OCI-LY7 (cell line): ENCODE results near the gene SLC1A4. TPM values are rescaled to one million over a fixed set of nuclear protein-coding genes. Genes with fewer than 3 reads are reported as not detected.
"Not testable (repeated sequence)": the region's sequence is repeated elsewhere in the genome, so short reads cannot be mapped to it uniquely, and the experiment has no call there.

ENCODE experiments used
- BruUV-seq: library from RNA; stranded (reverse); fragments of 400-500 nt; replicated peaks from 2 replicates; lab custom pipeline; 2021; lab: Mats Ljungman, UMichigan
- CTCF ChIA-PET: fragments of 300-600 bp; sonication (Branson Sonifier 250); formaldehyde crosslinking; loops from one replicate; lab custom pipeline; 2022; ENCODE audit warnings: antibody characterized with exemption; ENCODE audit not compliant: unreplicated experiment; lab: Charles Lee
- POLR2A ChIA-PET: fragments of 300-600 bp; sonication (Branson Sonifier 250); formaldehyde crosslinking; loops from one replicate; lab custom pipeline; 2022; ENCODE audit warnings: antibody characterized with exemption; lab: Charles Lee
- DNase-seq: peaks from one replicate; pipeline ENCODE4 v3.0.0-alpha.2; 2015; ENCODE audit warnings: low spot score
- H2AFZ ChIP-seq: fragments of 200-600 bp; sonication (generic), shearing (Covaris generic); 2 replicates; pipeline ENCODE4 v1.6.1; 2014; ENCODE audit warnings: mild to moderate bottlenecking, antibody characterized with exemption, low read length, moderate library complexity
- H3K27ac ChIP-seq: fragments of 200-600 bp; sonication (generic); 2 replicates; pipeline ENCODE4 v1.5.1; 2014; ENCODE audit warnings: mixed run types, low read depth, mild to moderate bottlenecking, moderate library complexity, low read length, inconsistent platforms; ENCODE audit not compliant: poor library complexity, severe bottlenecking
- H3K36me3 ChIP-seq: fragments of 200-600 bp; sonication (generic); 2 replicates; pipeline ENCODE4 v1.6.1; 2014; ENCODE audit warnings: mild to moderate bottlenecking, antibody characterized with exemption, low read length, moderate library complexity, mixed read lengths; ENCODE audit not compliant: insufficient read depth
- H3K4me1 ChIP-seq: fragments of 200-600 bp; sonication (generic); 2 replicates; pipeline ENCODE4 v1.5.1; 2014; ENCODE audit warnings: mild to moderate bottlenecking, low read length; ENCODE audit not compliant: insufficient read depth, poor library complexity, severe bottlenecking
- H3K4me2 ChIP-seq: fragments of 200-600 bp; sonication (generic); 2 replicates; pipeline ENCODE4 v1.6.1; 2014; ENCODE audit warnings: mild to moderate bottlenecking, low read length
- H3K4me3 ChIP-seq: fragments of 200-600 bp; sonication (generic); 2 replicates; pipeline ENCODE4 v1.5.1; 2014; ENCODE audit warnings: mild to moderate bottlenecking, low read depth, low read length; ENCODE audit not compliant: poor library complexity, severe bottlenecking
- H3K79me2 ChIP-seq: fragments of 200-600 bp; sonication (generic); 2 replicates; pipeline ENCODE4 v1.6.1; 2016; ENCODE audit warnings: low read depth, mild to moderate bottlenecking, low read length, moderate library complexity, mixed read lengths; ENCODE audit not compliant: insufficient read depth
- H3K9me2 ChIP-seq: fragments of 200-600 bp; sonication (generic); 2 replicates; pipeline ENCODE4 v1.6.1; 2016; ENCODE audit warnings: mild to moderate bottlenecking, low read length, mixed read lengths; ENCODE audit not compliant: insufficient read depth
- H3K9me3 ChIP-seq: fragments of 200-600 bp; sonication (generic); 2 replicates; pipeline ENCODE4 v1.6.1; 2014; ENCODE audit warnings: mild to moderate bottlenecking, mixed run types, low read length, mixed read lengths
- H4K20me1 ChIP-seq: fragments of 200-600 bp; sonication (generic); 2 replicates; pipeline ENCODE4 v1.6.1; 2014; ENCODE audit warnings: mild to moderate bottlenecking, antibody characterized with exemption, low read length, moderate library complexity, mixed read lengths; ENCODE audit not compliant: insufficient read depth
- CTCF ChIP-seq: fragments of 200-600 bp; sonication (generic); conservative IDR thresholded peaks from 2 replicates; pipeline ENCODE4 v1.5.1; 2014; ENCODE audit warnings: mild to moderate bottlenecking, antibody characterized with exemption, low read length, moderate library complexity, mixed read lengths
- EZH2phosphoT487 ChIP-seq: fragments of 200-600 bp; sonication (generic); IDR thresholded peaks from 2 replicates; pipeline ENCODE4 v1.6.1; 2018; ENCODE audit warnings: low read depth, borderline replicate concordance, mild to moderate bottlenecking, mixed run types, antibody characterized with exemption, low read length, moderate library complexity, mixed read lengths
- intact Hi-C: fragments of 100-400 bp; cut with micrococcal nuclease; formaldehyde crosslinking; loops from one replicate; pipeline ENCODE4 v1.10.0; 2022; ENCODE audit not compliant: unreplicated experiment
- total RNA-seq, 2 experiments: library from RNA; depleted of rRNA in 1 of 2; stranded (reverse); fragments of >200 nt in 1 of 2; shearing (Covaris generic) in 1 of 2; gene quantifications; 2 replicates each; pipeline ENCODE4 v1.2.3, GENCODE V29; 2014 to 2022

Gene SLC1A4
- total RNA-seq, 2 experiments from 2014 or later, result 17.2 to 31.1 TPM

- no peak overlapping the region for H3K4me3 ChIP-seq
- ChIA-PET CTCF (no interaction called here), POLR2A (no interaction called here)
- no peaks in the 10 kb centered on the region for H3K4me1 ChIP-seq
- no peaks in the 10 kb centered on the region for H3K9me2 ChIP-seq
- H3K9me3 ChIP-seq, result no peaks in the 10 kb centered on the region
- no peak overlapping the region for H3K4me2 ChIP-seq
- H3K27ac ChIP-seq, result no peak overlapping the region
- H4K20me1 ChIP-seq, result no peaks in the 10 kb centered on the region
- no peak for DNase-seq
- H2AFZ ChIP-seq, result no peak overlapping the region
- no TSS peak for BruUV-seq
- peaks cover 11% of the 10 kb centered on the region for H3K36me3 ChIP-seq
- no peaks in the 10 kb centered on the region for H3K79me2 ChIP-seq
- intact Hi-C loops, result no loop called here
- no peak for TF ChIP-seq CTCF
Measured at GRCh38 chr2:65000644-65001043, 11.4 kb downstream of the SLC1A4 start.

GRCh38 chr2:65003037-65003436 lies 13.8 kb downstream of the SLC1A4 start:
- CTCF ChIA-PET, result no interaction called here
- Histone ChIP-seq H2AFZ (no peak overlapping the region), H3K79me2 (no peaks in the 10 kb centered on the region), H3K4me1 (no peaks in the 10 kb centered on the region), H3K4me3 (no peak overlapping the region), H3K27ac (no peak overlapping the region), H3K36me3 (peaks cover 15% of the 10 kb centered on the region), H4K20me1 (no peaks in the 10 kb centered on the region), H3K9me3 (no peaks in the 10 kb centered on the region), H3K4me2 (no peak overlapping the region), H3K9me2 (no peaks in the 10 kb centered on the region)
- BruUV-seq, result no TSS peak
- no peak for TF ChIP-seq EZH2phosphoT487
- TF ChIP-seq CTCF, result no peak
- POLR2A ChIA-PET, result interaction anchor here (0.8 kb wide), 1 partner anchor 81 kb away, joined by 3 read pairs; no protein-coding TSS in a partner anchor
- DNase-seq, result no peak
- intact Hi-C loops, result no loop called here

GRCh38 chr2:65004232-65004631 lies 15.0 kb downstream of the SLC1A4 start:
- H3K9me3 ChIP-seq, intact Hi-C loops, H3K4me2 ChIP-seq, POLR2A ChIA-PET, CTCF ChIA-PET, H3K27ac ChIP-seq, H3K79me2 ChIP-seq, H3K4me1 ChIP-seq, H3K4me3 ChIP-seq, DNase-seq, H2AFZ ChIP-seq, H3K9me2 ChIP-seq, H4K20me1 ChIP-seq, BruUV-seq: not testable (repeated sequence)
- peaks cover 15% of the 10 kb centered on the region for H3K36me3 ChIP-seq
